Caco-2 (cell line): ENCODE results near the gene SLC34A2. TPM values are rescaled to one million over a fixed set of nuclear protein-coding genes. Genes with fewer than 3 reads are reported as not detected.

Experiments used
- Bru-seq: library from RNA; stranded (reverse); fragments of 400-500 nt; gene quantifications from one replicate; lab custom pipeline; 2021; lab: Mats Ljungman, UMichigan
- BruChase-seq, 2 experiments: library from RNA; stranded (reverse); fragments of 400-500 nt; gene quantifications; one replicate each; lab custom pipeline; 2021; lab: Mats Ljungman, UMichigan
- BruUV-seq: library from RNA; stranded (reverse); fragments of 400-500 nt; replicated peaks from 2 replicates; lab custom pipeline; 2021; lab: Mats Ljungman, UMichigan
- CTCF ChIA-PET: fragments of 300-600 bp; sonication (Branson Sonifier 250); formaldehyde crosslinking; loops from one replicate; lab custom pipeline; 2022; ENCODE audit warnings: antibody characterized with exemption; lab: Charles Lee
- POLR2A ChIA-PET: fragments of 300-600 bp; sonication (Branson Sonifier 250); formaldehyde crosslinking; loops from one replicate; lab custom pipeline; 2022; ENCODE audit warnings: antibody characterized with exemption; lab: Charles Lee
- DNase-seq, 2 experiments: peaks; one replicate each; pipeline versions ENCODE4 v3.0.0 to v3.0.0-alpha.2; 2020 to 2022
- H3K27me3 ChIP-seq: replicated peaks from 2 replicates; pipeline ENCODE4 v1.6.0; 2011; ENCODE audit warnings: low read length; ENCODE audit not compliant: control insufficient read depth, insufficient read depth
- H3K36me3 ChIP-seq: 2 replicates; pipeline ENCODE4 v1.5.1; 2011; ENCODE audit warnings: low read length; ENCODE audit not compliant: control insufficient read depth, insufficient read depth
- H3K4me1 ChIP-seq: fragments of 250-450 bp; sonication (Bioruptor Pico); 2 replicates; pipeline ENCODE4 v1.5.1; 2020; ENCODE audit warnings: mild to moderate bottlenecking
- H3K4me3 ChIP-seq: 2 replicates; pipeline ENCODE4 v1.5.1; 2011; ENCODE audit warnings: low read depth, mild to moderate bottlenecking, control low read depth, low read length
- H3K9me3 ChIP-seq: fragments of 250-450 bp; sonication (Bioruptor Pico); 2 replicates; pipeline ENCODE4 v1.5.1; 2020; ENCODE audit warnings: mild to moderate bottlenecking, moderate library complexity
- H3K27ac Mint-ChIP-seq: one replicate; pipeline ENCODE4 v1.8.0; 2022; ENCODE audit warnings: mixed read lengths; ENCODE audit not compliant: unreplicated experiment
- H3K27me3 Mint-ChIP-seq: one replicate; pipeline ENCODE4 v1.8.0; 2022; ENCODE audit warnings: mixed read lengths; ENCODE audit not compliant: insufficient read depth, unreplicated experiment
- H3K36me3 Mint-ChIP-seq: one replicate; pipeline ENCODE4 v1.8.0; 2022; ENCODE audit warnings: mild to moderate bottlenecking, mixed read lengths; ENCODE audit not compliant: insufficient read depth, unreplicated experiment
- H3K4me1 Mint-ChIP-seq: one replicate; pipeline ENCODE4 v1.8.0; 2022; ENCODE audit warnings: low read depth, mixed read lengths; ENCODE audit not compliant: unreplicated experiment
- H3K4me3 Mint-ChIP-seq: one replicate; pipeline ENCODE4 v1.8.0; 2022; ENCODE audit warnings: mild to moderate bottlenecking, moderate library complexity, mixed read lengths; ENCODE audit not compliant: unreplicated experiment
- H3K9me3 Mint-ChIP-seq: one replicate; pipeline ENCODE4 v1.8.0; 2022; ENCODE audit warnings: mixed read lengths; ENCODE audit not compliant: unreplicated experiment
- intact Hi-C: fragments of 100-400 bp; cut with micrococcal nuclease; formaldehyde crosslinking; loops from one replicate; pipeline ENCODE4 v1.10.0; 2022; ENCODE audit not compliant: unreplicated experiment
- long read RNA-seq: library from polyadenylated mRNA; stranded (forward); transcript quantifications from one replicate; pipeline ENCODE4 v2.0.0, GENCODE V29; 2022
- total RNA-seq: library from RNA; stranded (reverse); gene quantifications from 2 replicates; pipeline ENCODE4 v1.2.3, GENCODE V29; 2022
- TF ChIP-seq, protein P1 (sequence below), 2 experiments: fragments of 200-600 bp in 1 of 2; IDR thresholded peaks; 1 replicate in 1 of 2; 2 replicates in 1 of 2; pipeline versions ENCODE4 v1.5.1 to v1.8.0; 2011 to 2022; ENCODE audit warnings: antibody characterized with exemption in 1 of 2, control low read depth in 1 of 2, inconsistent platforms in 1 of 2, low read depth in 1 of 2, low read length in 1 of 2, mild to moderate bottlenecking in 1 of 2, moderate library complexity in 1 of 2; ENCODE audit not compliant: insufficient read depth in 1 of 2, severe bottlenecking in 1 of 2, unreplicated experiment in 1 of 2

SLC34A2 gene, protein sequence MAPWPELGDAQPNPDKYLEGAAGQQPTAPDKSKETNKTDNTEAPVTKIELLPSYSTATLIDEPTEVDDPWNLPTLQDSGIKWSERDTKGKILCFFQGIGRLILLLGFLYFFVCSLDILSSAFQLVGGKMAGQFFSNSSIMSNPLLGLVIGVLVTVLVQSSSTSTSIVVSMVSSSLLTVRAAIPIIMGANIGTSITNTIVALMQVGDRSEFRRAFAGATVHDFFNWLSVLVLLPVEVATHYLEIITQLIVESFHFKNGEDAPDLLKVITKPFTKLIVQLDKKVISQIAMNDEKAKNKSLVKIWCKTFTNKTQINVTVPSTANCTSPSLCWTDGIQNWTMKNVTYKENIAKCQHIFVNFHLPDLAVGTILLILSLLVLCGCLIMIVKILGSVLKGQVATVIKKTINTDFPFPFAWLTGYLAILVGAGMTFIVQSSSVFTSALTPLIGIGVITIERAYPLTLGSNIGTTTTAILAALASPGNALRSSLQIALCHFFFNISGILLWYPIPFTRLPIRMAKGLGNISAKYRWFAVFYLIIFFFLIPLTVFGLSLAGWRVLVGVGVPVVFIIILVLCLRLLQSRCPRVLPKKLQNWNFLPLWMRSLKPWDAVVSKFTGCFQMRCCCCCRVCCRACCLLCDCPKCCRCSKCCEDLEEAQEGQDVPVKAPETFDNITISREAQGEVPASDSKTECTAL
- total RNA-seq (13.6 and 19.9 TPM in 2 replicates), Bru-seq, nascent RNA (percentile 50 among the genes with signal in this experiment), BruChase-seq, experiment 1, labeled RNA remaining after a 2-hour chase (percentile 58 among the genes with signal in this experiment), BruChase-seq, experiment 2, labeled RNA remaining after a 6-hour chase (percentile 71 among the genes with signal in this experiment)
- long read RNA-seq, partial matches to known transcripts, result 1 of 4 reads
- long read RNA-seq, other reads (novel, unspliced or antisense), result 3 of 4 reads

- ChIA-PET CTCF (interaction anchor here (0.7 to 1.0 kb wide), 2 partner anchors 214 to 216 kb away, joined by 3 to 4 read pairs; no protein-coding TSS in a partner anchor), POLR2A (interaction anchor here (0.9 to 1.1 kb wide), 2 partner anchors 13 to 86 kb away, joined by 3 to 4 read pairs; no protein-coding TSS in a partner anchor)
- peak within 1 kb of the TSS; percentile 84 for H3K4me3 Mint-ChIP-seq
- TF ChIP-seq, protein P1, sequence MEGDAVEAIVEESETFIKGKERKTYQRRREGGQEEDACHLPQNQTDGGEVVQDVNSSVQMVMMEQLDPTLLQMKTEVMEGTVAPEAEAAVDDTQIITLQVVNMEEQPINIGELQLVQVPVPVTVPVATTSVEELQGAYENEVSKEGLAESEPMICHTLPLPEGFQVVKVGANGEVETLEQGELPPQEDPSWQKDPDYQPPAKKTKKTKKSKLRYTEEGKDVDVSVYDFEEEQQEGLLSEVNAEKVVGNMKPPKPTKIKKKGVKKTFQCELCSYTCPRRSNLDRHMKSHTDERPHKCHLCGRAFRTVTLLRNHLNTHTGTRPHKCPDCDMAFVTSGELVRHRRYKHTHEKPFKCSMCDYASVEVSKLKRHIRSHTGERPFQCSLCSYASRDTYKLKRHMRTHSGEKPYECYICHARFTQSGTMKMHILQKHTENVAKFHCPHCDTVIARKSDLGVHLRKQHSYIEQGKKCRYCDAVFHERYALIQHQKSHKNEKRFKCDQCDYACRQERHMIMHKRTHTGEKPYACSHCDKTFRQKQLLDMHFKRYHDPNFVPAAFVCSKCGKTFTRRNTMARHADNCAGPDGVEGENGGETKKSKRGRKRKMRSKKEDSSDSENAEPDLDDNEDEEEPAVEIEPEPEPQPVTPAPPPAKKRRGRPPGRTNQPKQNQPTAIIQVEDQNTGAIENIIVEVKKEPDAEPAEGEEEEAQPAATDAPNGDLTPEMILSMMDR (IDR thresholded peaks at IDR 0.05; ENCODE audit: insufficient read depth in 1 of 2, low read depth in 1 of 2, low read length in 1 of 2, severe bottlenecking in 1 of 2, unreplicated experiment in 1 of 2), result peak in 1 of 2 experiments; percentile 25
- Histone ChIP-seq H3K4me1 (peaks cover 29% of the 10 kb centered on the region), H3K9me3 (no peaks in the 10 kb centered on the region), H3K36me3 (no peaks in the 10 kb centered on the region), H3K27me3 (no peaks in the 10 kb centered on the region), H3K4me3 (peak within 1 kb of the TSS; percentile 40)
- peak; percentile 78 to 87 for DNase-seq
- H3K27me3 Mint-ChIP-seq, result no peaks in the 10 kb centered on the region
- TSS peak; percentile 88 for BruUV-seq
- intact Hi-C loops, result loop anchor here (5.0 kb wide), 3 partner anchors 42 to 213 kb away; no protein-coding TSS in a partner anchor
- H3K36me3 Mint-ChIP-seq, result peaks cover 14% of the 10 kb centered on the region
- H3K9me3 Mint-ChIP-seq, result no peaks in the 10 kb centered on the region
- H3K27ac Mint-ChIP-seq, result peak within 1 kb of the TSS; percentile 84
- peaks cover 25% of the 10 kb centered on the region for H3K4me1 Mint-ChIP-seq
These were observed at the start of gene SLC34A2 for GRCh38 chr4:25654971-25655963. SLC34A2 (plus strand) TSS chr4:25655851; CDS start chr4:25662501, 6,650 bp downstream.

DNA sequence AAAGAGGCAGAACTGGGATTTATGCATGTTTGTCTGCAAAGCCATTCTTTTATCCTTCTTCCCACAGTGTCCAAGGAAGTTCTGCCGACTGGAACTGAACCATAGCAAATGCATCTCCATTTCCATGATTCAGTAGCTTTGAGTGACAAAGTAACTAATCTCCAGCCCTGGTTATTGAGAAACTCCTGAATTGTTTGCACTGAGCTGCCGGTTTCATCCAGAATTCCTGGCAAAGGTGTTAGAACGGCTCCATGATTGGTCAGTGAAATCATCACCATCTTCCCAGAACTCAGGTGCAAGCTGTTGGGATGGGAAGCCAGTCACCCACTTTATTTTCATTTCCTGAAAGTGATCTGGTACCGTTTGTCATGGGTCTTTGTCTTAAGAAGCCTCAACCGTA, 47.0 kb upstream of the SLC34A2 start:
- POLR2A ChIA-PET, result no interaction called here
- Mint-ChIP-seq H3K4me1 (no peaks in the 10 kb centered on the region), H3K36me3 (no peaks in the 10 kb centered on the region)

More for the DNA sequence above, 47.0 kb upstream of the SLC34A2 start:
- 0 out of 2 replicates have a peak, but pooled peaks cover 3% of the 10 kb centered on the region for H3K4me1 ChIP-seq
- intact Hi-C loops, result no loop called here
- no peaks in the 10 kb centered on the region for H3K27me3 Mint-ChIP-seq
- H3K27me3 ChIP-seq, result no peaks in the 10 kb centered on the region
- H3K27ac Mint-ChIP-seq, result no peak overlapping the region
- no peak overlapping the region for H3K4me3 ChIP-seq
- no peak overlapping the region for H3K4me3 Mint-ChIP-seq
- H3K36me3 ChIP-seq, result no peaks in the 10 kb centered on the region
- TF ChIP-seq, protein P1 (IDR thresholded peaks at IDR 0.05; ENCODE audit: insufficient read depth in 1 of 2, low read depth in 1 of 2, low read length in 1 of 2, severe bottlenecking in 1 of 2, unreplicated experiment in 1 of 2), result no peak
- no peaks in the 10 kb centered on the region for H3K9me3 Mint-ChIP-seq
- no peak for DNase-seq
- CTCF ChIA-PET, result no interaction called here
- no peaks in the 10 kb centered on the region for H3K9me3 ChIP-seq
- BruUV-seq, result no TSS peak
